GM12873 (cell line): ENCODE data around the gene GRAMD1B.
A peak's percentile ranks its signal among the peaks of the same experiment; 100 is the strongest.

Experiments
- CTCF ChIP-seq: IDR thresholded peaks from 2 replicates; pipeline ENCODE4 v1.5.1; 2012; ENCODE audit warnings: low read depth, mild to moderate bottlenecking, moderate library complexity, low read length, control low read depth; ENCODE audit not compliant: insufficient read depth; ENCODE audit errors: missing control alignments

Gene GRAMD1B

GRCh38 chr11:123473941-123474677 lies 44.0 kb downstream of the GRAMD1B start:
- no peak for TF ChIP-seq CTCF

- TF ChIP-seq CTCF, result no peak
Measured at GRCh38 chr11:123474994-123475393, 44.9 kb downstream of the GRAMD1B start.

- TF ChIP-seq CTCF, result peak; percentile 24
Measured at GRCh38 chr11:123475469-123475868, 45.4 kb downstream of the GRAMD1B start.

GRCh38 chr11:123477205-123477907 lies 47.3 kb downstream of the GRAMD1B start:
- no peak for TF ChIP-seq CTCF

GRCh38 chr11:123478352-123478987 lies 48.4 kb downstream of the GRAMD1B start:
- TF ChIP-seq CTCF, result peak; percentile 59

GRCh38 chr11:123479048-123479837 lies 49.2 kb downstream of the GRAMD1B start:
- peak; percentile 24 for TF ChIP-seq CTCF
